Measurements from ENCODE around the gene TFR2. TPM values are rescaled to one million over a fixed set of nuclear protein-coding genes. Genes with fewer than 3 reads are reported as not detected.
A peak's percentile ranks its signal among the peaks of the same experiment; 100 is the strongest.

The TFR2 gene
- total RNA-seq, 2 donors from 2014 or later = 0.26 TPM; not detected in 1

DNA sequence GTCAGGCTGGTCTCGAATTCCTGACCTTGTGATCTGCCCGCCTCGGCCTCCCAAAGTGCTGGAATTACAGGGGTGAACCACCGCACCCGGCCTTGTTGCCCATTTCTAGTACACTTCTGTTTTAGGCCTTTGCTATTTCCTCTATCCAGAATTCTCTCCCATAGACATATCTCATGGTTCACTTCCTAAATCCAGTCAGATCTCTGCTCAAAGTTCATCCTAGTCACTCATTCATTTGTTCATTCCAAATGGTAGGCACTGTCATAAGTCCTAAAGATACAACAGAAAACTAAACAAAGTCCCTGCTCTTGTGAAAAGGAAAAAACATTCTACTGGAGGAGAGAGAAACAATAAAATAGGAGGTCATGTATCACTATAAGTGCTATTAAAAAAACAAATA lies 31.4 kb downstream of the TFR2 start:
- intact Hi-C loops (cut with DNase I) = no loop called here
- no peaks in the 10 kb centered on the region for H3K27me3 ChIP-seq
- TF ChIP-seq POLR2A (IDR thresholded peaks at IDR 0.05) = no peak
- TF ChIP-seq, protein P1, sequence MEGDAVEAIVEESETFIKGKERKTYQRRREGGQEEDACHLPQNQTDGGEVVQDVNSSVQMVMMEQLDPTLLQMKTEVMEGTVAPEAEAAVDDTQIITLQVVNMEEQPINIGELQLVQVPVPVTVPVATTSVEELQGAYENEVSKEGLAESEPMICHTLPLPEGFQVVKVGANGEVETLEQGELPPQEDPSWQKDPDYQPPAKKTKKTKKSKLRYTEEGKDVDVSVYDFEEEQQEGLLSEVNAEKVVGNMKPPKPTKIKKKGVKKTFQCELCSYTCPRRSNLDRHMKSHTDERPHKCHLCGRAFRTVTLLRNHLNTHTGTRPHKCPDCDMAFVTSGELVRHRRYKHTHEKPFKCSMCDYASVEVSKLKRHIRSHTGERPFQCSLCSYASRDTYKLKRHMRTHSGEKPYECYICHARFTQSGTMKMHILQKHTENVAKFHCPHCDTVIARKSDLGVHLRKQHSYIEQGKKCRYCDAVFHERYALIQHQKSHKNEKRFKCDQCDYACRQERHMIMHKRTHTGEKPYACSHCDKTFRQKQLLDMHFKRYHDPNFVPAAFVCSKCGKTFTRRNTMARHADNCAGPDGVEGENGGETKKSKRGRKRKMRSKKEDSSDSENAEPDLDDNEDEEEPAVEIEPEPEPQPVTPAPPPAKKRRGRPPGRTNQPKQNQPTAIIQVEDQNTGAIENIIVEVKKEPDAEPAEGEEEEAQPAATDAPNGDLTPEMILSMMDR (IDR thresholded peaks at IDR 0.05) = no peak
- ATAC-seq (no peak), DNase-seq (no peak)
- no peak overlapping the region for H3K27ac ChIP-seq
- H3K36me3 ChIP-seq (replicated peaks in 1 of 2; ENCODE audit: insufficient read depth in 1 of 2, low read depth in 2 of 2) = no peaks in the 10 kb centered on the region
- no peaks in the 10 kb centered on the region for H3K9me3 ChIP-seq
- no peak overlapping the region for H3K4me3 ChIP-seq
- WGBS, 2 donors = 84 to 89% methylated on average over 5 of the region's 5 CpGs
- H3K4me1 ChIP-seq = peaks cover 20% of the 10 kb centered on the region

- DNase-seq = no peak
- Histone ChIP-seq H3K36me3 (replicated peaks in 1 of 2; ENCODE audit: insufficient read depth in 1 of 2, low read depth in 2 of 2) (no peaks in the 10 kb centered on the region), H3K27ac (no peak overlapping the region), H3K9me3 (no peaks in the 10 kb centered on the region), H3K27me3 (no peaks in the 10 kb centered on the region), H3K4me3 (no peak overlapping the region), H3K4me1 (peaks cover 25% of the 10 kb centered on the region)
- no peak for ATAC-seq
- TF ChIP-seq POLR2A (IDR thresholded peaks at IDR 0.05) = no peak
- TF ChIP-seq, protein P1 (IDR thresholded peaks at IDR 0.05) = no peak
- intact Hi-C loops (cut with DNase I) = no loop called here
- WGBS, 2 donors = 73 to 78% methylated on average over 8 of the region's 8 CpGs
These were observed 34.2 kb downstream of the TFR2 start for GRCh38 chr7:100607111-100607510.

- no peaks in the 10 kb centered on the region for H3K27me3 ChIP-seq
- DNase-seq (no peak), ATAC-seq (no peak)
- TF ChIP-seq POLR2A (IDR thresholded peaks at IDR 0.05) = no peak
- TF ChIP-seq, protein P1 (IDR thresholded peaks at IDR 0.05) = no peak
- no peak overlapping the region for H3K27ac ChIP-seq
- WGBS, 2 donors = 88 to 90% methylated on average over 8 to 12 of the region's 12 CpGs
- no peaks in the 10 kb centered on the region for H3K9me3 ChIP-seq
- no peaks in the 10 kb centered on the region for H3K36me3 ChIP-seq (replicated peaks in 1 of 2; ENCODE audit: insufficient read depth in 1 of 2, low read depth in 2 of 2)
- peaks cover 25% of the 10 kb centered on the region for H3K4me1 ChIP-seq
- intact Hi-C loops (cut with DNase I) = no loop called here
- H3K4me3 ChIP-seq = no peak overlapping the region
These were observed 35.0 kb downstream of the TFR2 start for GRCh38 chr7:100606313-100606712.

- ATAC-seq (peak; percentile 29), DNase-seq (peak; percentile 38 to 64 (median 59))
- WGBS, 2 donors = 3 to 6% methylated on average over 9 to 63 of the region's 68 CpGs
- H3K27ac ChIP-seq = peak overlapping the region; percentile 25 to 80 (median 76)
- peak in 2 of 3 donors; percentile 14 to 27 for TF ChIP-seq POLR2A (IDR thresholded peaks at IDR 0.05)
- TF ChIP-seq, protein P1 (IDR thresholded peaks at IDR 0.05) = no peak
- H3K27me3 ChIP-seq = no peaks in the 10 kb centered on the region
- intact Hi-C loops (cut with DNase I) = no loop called here
- peaks cover 25% of the 10 kb centered on the region for H3K4me1 ChIP-seq
- H3K4me3 ChIP-seq = peak overlapping the region; percentile 26 to 62
- H3K9me3 ChIP-seq = no peaks in the 10 kb centered on the region
- H3K36me3 ChIP-seq (replicated peaks in 1 of 2; ENCODE audit: insufficient read depth in 1 of 2, low read depth in 2 of 2) = no peaks in the 10 kb centered on the region
These were observed 36.1 kb downstream of the TFR2 start for GRCh38 chr7:100604976-100605911.
